Activated T-helper 1 cell treated with anti-CD3 and anti-CD28 coated beads, Interleukin-2, amount 50 U/mL, for 16 hours (primary cell): ENCODE measurements around the gene SEMA5B.

Experiments
- DNase-seq, 2 donors: peaks; one replicate each; pipeline ENCODE4 v3.0.0-alpha.2; 2020; ENCODE audit warnings: low read depth in 1 of 2, low spot score in 1 of 2

Gene SEMA5B

GRCh38 chr3:123025642-123026521, 1.7 kb downstream of the SEMA5B start:
- no peak for DNase-seq

GRCh38 chr3:123024056-123024455, 3.5 kb downstream of the SEMA5B start:
- no peak for DNase-seq

GRCh38 chr3:123021996-123022510, 5.5 kb downstream of the SEMA5B start:
- no peak for DNase-seq

- DNase-seq: no peak
Measured at GRCh38 chr3:123021388-123021787, 6.2 kb downstream of the SEMA5B start.

- no peak for DNase-seq
Measured at GRCh38 chr3:123020709-123021108, 6.9 kb downstream of the SEMA5B start.

GRCh38 chr3:123019591-123019990, 8.0 kb downstream of the SEMA5B start:
- DNase-seq: no peak

GRCh38 chr3:123019161-123019560, 8.4 kb downstream of the SEMA5B start:
- DNase-seq: no peak

- DNase-seq: no peak
Measured at GRCh38 chr3:123018683-123019082, 8.9 kb downstream of the SEMA5B start.

- no peak for DNase-seq
Measured at GRCh38 chr3:123015596-123015995, 12.0 kb downstream of the SEMA5B start.

GRCh38 chr3:123013876-123014275, 13.7 kb downstream of the SEMA5B start:
- DNase-seq: no peak

- DNase-seq: no peak
Measured at GRCh38 chr3:123012652-123013051, 14.9 kb downstream of the SEMA5B start.

- no peak for DNase-seq
Measured at GRCh38 chr3:123011447-123011846, 16.1 kb downstream of the SEMA5B start.

GRCh38 chr3:123008840-123009239, 18.7 kb downstream of the SEMA5B start:
- no peak for DNase-seq

- no peak for DNase-seq
Measured at GRCh38 chr3:123006609-123007008, 21.0 kb downstream of the SEMA5B start.

GRCh38 chr3:123005291-123005690, 22.3 kb downstream of the SEMA5B start:
- no peak for DNase-seq

- no peak for DNase-seq
Measured at GRCh38 chr3:123004201-123004918, 23.2 kb downstream of the SEMA5B start.

GRCh38 chr3:123002749-123003497, 24.6 kb downstream of the SEMA5B start:
- no peak for DNase-seq

- DNase-seq: no peak
Measured at GRCh38 chr3:123002100-123002748, 25.3 kb downstream of the SEMA5B start.

- DNase-seq: no peak
Measured at GRCh38 chr3:122998856-122999255, 28.7 kb downstream of the SEMA5B start.

GRCh38 chr3:122998206-122998605, 29.4 kb downstream of the SEMA5B start:
- no peak for DNase-seq

- DNase-seq: no peak
Measured at GRCh38 chr3:122996038-122996580, 31.5 kb downstream of the SEMA5B start.
